MM.1S (cell line): Measurements from ENCODE around the gene PLEKHH1.
"Not testable (repeated sequence)": the region's sequence is repeated elsewhere in the genome, so short reads cannot be mapped to it uniquely, and the experiment has no call there.

Experiments
- DNase-seq: peaks from one replicate; pipeline ENCODE4 v3.0.0-alpha.2; 2015
- H2AFZ ChIP-seq: fragments of 300-600 bp; sonication (generic); 2 replicates; pipeline ENCODE4 v1.6.0; 2016; ENCODE audit warnings: antibody characterized with exemption, low read length
- H3F3A ChIP-seq: fragments of 300-600 bp; sonication (generic); 2 replicates; pipeline ENCODE4 v1.6.1; 2016; ENCODE audit warnings: mild to moderate bottlenecking, antibody characterized with exemption, low read length, moderate library complexity, mixed read lengths; ENCODE audit not compliant: insufficient read depth
- H3K27ac ChIP-seq: fragments of 300-600 bp; sonication (generic); 2 replicates; pipeline ENCODE4 v1.5.1; 2016; ENCODE audit warnings: mild to moderate bottlenecking, low read length
- H3K27me3 ChIP-seq: fragments of 300-600 bp; sonication (generic); replicated peaks from 2 replicates; pipeline ENCODE4 v1.6.0; 2016; ENCODE audit warnings: low read length; ENCODE audit not compliant: insufficient read depth
- H3K36me3 ChIP-seq: fragments of 300-600 bp; sonication (generic); replicated peaks from 2 replicates; pipeline ENCODE4 v1.6.1; 2016; ENCODE audit warnings: mild to moderate bottlenecking, low read length, mixed read lengths; ENCODE audit not compliant: insufficient read depth
- H3K4me1 ChIP-seq: fragments of 300-600 bp; sonication (generic); 2 replicates; pipeline ENCODE4 v1.6.1; 2016; ENCODE audit warnings: low read length, mixed read lengths
- H3K4me2 ChIP-seq: fragments of 300-600 bp; sonication (generic); 2 replicates; pipeline ENCODE4 v1.6.0; 2016; ENCODE audit warnings: low read depth, low read length
- H3K4me3 ChIP-seq: fragments of 300-600 bp; sonication (generic); 2 replicates; pipeline ENCODE4 v1.5.1; 2016; ENCODE audit warnings: low read length, mixed read lengths
- H3K79me2 ChIP-seq: fragments of 300-600 bp; sonication (generic); 2 replicates; pipeline ENCODE4 v1.6.1; 2016; ENCODE audit warnings: mixed run types, low read length, mixed read lengths
- H3K9ac ChIP-seq: fragments of 300-600 bp; sonication (generic); 2 replicates; pipeline ENCODE4 v1.6.1; 2016; ENCODE audit warnings: low read length, mixed read lengths
- H3K9me2 ChIP-seq: fragments of 300-600 bp; sonication (generic); replicated peaks from 2 replicates; pipeline ENCODE4 v1.6.1; 2016; ENCODE audit warnings: mild to moderate bottlenecking, low read length, mixed read lengths; ENCODE audit not compliant: insufficient read depth
- H3K9me3 ChIP-seq: fragments of 300-600 bp; sonication (generic); replicated peaks from 2 replicates; pipeline ENCODE4 v1.6.1; 2016; ENCODE audit warnings: mild to moderate bottlenecking, low read length, mixed read lengths; ENCODE audit not compliant: insufficient read depth
- H4K20me1 ChIP-seq: fragments of 300-600 bp; sonication (generic); 2 replicates; pipeline ENCODE4 v1.6.1; 2016; ENCODE audit warnings: mild to moderate bottlenecking, low read length, moderate library complexity, mixed read lengths; ENCODE audit not compliant: insufficient read depth
- EZH2 ChIP-seq: fragments of 300-600 bp; sonication (generic); optimal IDR thresholded peaks from 2 replicates; pipeline ENCODE3; 2017; ENCODE audit warnings: low read depth, mild to moderate bottlenecking, antibody characterized with exemption, low read length, mixed read lengths
- EZH2phosphoT487 ChIP-seq: fragments of 300-600 bp; sonication (generic); IDR thresholded peaks from 2 replicates; pipeline ENCODE4 v1.6.1; 2018; ENCODE audit warnings: antibody characterized with exemption, low read length
- TF ChIP-seq, protein P1 (sequence below): fragments of 300-600 bp; sonication (generic); IDR thresholded peaks from 2 replicates; pipeline ENCODE4 v1.5.1; 2016; ENCODE audit warnings: antibody characterized with exemption, low read length, mixed read lengths

The PLEKHH1 gene

DNA sequence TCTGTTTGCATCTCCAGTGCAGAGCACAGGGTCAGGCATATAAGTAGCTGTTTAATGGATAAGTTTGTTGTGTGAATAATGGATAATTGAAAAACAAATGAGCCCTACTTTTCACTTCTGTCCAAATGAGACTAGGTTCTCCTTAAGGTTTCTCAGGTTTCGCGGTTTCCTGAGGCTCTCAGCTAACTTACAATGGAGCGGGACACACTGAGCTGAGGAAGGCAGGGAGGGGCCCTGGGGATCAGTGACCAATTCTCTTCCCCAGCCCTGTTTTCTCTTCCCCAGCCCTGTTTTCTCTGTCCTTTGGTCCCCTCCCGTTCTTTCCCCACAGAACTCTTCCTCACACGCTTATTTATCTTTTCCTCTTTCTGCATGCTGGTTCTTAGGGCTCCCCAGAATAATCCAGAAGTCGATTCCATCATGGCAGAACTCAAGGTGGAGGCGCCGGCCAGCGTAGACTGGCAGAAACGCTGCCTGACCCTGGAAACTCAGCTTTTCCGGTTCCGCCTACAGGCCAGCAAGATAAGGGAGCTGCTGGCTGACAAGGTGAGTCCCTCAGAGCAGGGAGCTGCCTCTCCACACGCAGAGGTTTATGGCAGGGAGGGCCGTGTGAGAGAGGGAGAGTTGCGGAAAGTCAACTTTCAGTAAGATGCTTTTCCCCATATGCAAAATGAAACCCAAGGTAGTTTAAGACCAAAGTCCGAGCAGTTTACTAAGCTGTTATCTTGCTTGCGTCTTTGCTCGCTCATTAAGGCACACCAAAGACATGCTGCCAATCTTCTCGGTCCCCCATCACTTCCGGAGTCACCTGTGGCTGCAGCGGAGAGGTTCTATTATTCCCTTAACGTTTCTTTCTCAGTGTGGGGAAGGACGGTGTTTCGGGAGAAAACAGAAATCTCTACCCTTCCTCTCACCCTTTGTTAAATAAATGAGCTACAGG lies 8.6 kb downstream of the PLEKHH1 start:
- no peak overlapping the region for H3K9ac ChIP-seq
- H3F3A ChIP-seq = no peaks in the 10 kb centered on the region
- no peaks in the 10 kb centered on the region for H4K20me1 ChIP-seq
- no peak for TF ChIP-seq EZH2phosphoT487
- TF ChIP-seq, protein P1, sequence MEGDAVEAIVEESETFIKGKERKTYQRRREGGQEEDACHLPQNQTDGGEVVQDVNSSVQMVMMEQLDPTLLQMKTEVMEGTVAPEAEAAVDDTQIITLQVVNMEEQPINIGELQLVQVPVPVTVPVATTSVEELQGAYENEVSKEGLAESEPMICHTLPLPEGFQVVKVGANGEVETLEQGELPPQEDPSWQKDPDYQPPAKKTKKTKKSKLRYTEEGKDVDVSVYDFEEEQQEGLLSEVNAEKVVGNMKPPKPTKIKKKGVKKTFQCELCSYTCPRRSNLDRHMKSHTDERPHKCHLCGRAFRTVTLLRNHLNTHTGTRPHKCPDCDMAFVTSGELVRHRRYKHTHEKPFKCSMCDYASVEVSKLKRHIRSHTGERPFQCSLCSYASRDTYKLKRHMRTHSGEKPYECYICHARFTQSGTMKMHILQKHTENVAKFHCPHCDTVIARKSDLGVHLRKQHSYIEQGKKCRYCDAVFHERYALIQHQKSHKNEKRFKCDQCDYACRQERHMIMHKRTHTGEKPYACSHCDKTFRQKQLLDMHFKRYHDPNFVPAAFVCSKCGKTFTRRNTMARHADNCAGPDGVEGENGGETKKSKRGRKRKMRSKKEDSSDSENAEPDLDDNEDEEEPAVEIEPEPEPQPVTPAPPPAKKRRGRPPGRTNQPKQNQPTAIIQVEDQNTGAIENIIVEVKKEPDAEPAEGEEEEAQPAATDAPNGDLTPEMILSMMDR = no peak
- no peak for TF ChIP-seq EZH2
- H3K4me3 ChIP-seq = no peak overlapping the region
- H3K27ac ChIP-seq = no peak overlapping the region
- no peaks in the 10 kb centered on the region for H3K27me3 ChIP-seq
- no peak overlapping the region for H3K4me2 ChIP-seq
- H3K9me2 ChIP-seq = no peaks in the 10 kb centered on the region
- H3K9me3 ChIP-seq = no peaks in the 10 kb centered on the region
- H3K36me3 ChIP-seq = no peaks in the 10 kb centered on the region
- no peak for DNase-seq
- H3K79me2 ChIP-seq = no peaks in the 10 kb centered on the region
- no peaks in the 10 kb centered on the region for H3K4me1 ChIP-seq
- H2AFZ ChIP-seq = no peak overlapping the region

- not testable (repeated sequence) for DNase-seq
Observed at GRCh38 chr14:67542620-67543019, 9.5 kb downstream of the PLEKHH1 start.

GRCh38 chr14:67544590-67544989 lies 11.5 kb downstream of the PLEKHH1 start:
- TF ChIP-seq, protein P1 = no peak
- no peak for TF ChIP-seq EZH2
- no peak for TF ChIP-seq EZH2phosphoT487
- Histone ChIP-seq H3F3A (no peaks in the 10 kb centered on the region), H3K9ac (no peak overlapping the region), H3K79me2 (no peaks in the 10 kb centered on the region), H3K27ac (no peak overlapping the region), H4K20me1 (no peaks in the 10 kb centered on the region), H3K4me2 (no peak overlapping the region), H3K36me3 (no peaks in the 10 kb centered on the region), H3K9me3 (no peaks in the 10 kb centered on the region), H3K4me1 (no peaks in the 10 kb centered on the region), H2AFZ (no peak overlapping the region), H3K9me2 (no peaks in the 10 kb centered on the region), H3K4me3 (no peak overlapping the region), H3K27me3 (no peaks in the 10 kb centered on the region)
- DNase-seq = no peak

More at GRCh38 chr14:67542620-67543019, 9.5 kb downstream of the PLEKHH1 start:
- not testable (repeated sequence) for H3K9me2 ChIP-seq, H3K9me3 ChIP-seq, H3F3A ChIP-seq, H3K9ac ChIP-seq, H3K36me3 ChIP-seq, H3K4me1 ChIP-seq, H2AFZ ChIP-seq, H4K20me1 ChIP-seq, H3K27me3 ChIP-seq, H3K4me3 ChIP-seq, H3K4me2 ChIP-seq, H3K27ac ChIP-seq, H3K79me2 ChIP-seq

GRCh38 chr14:67547224-67547780 lies 14.2 kb downstream of the PLEKHH1 start:
- Histone ChIP-seq H2AFZ (no peak overlapping the region), H3F3A (no peaks in the 10 kb centered on the region), H3K9me2 (no peaks in the 10 kb centered on the region), H3K9me3 (no peaks in the 10 kb centered on the region), H3K79me2 (no peaks in the 10 kb centered on the region), H4K20me1 (no peaks in the 10 kb centered on the region), H3K36me3 (no peaks in the 10 kb centered on the region), H3K4me1 (no peaks in the 10 kb centered on the region), H3K27me3 (no peaks in the 10 kb centered on the region), H3K27ac (no peak overlapping the region), H3K4me2 (no peak overlapping the region), H3K4me3 (no peak overlapping the region), H3K9ac (no peak overlapping the region)
- TF ChIP-seq EZH2 (no peak), EZH2phosphoT487 (no peak)
- TF ChIP-seq, protein P1 = no peak
- no peak for DNase-seq
